Measurements from ENCODE around the gene SLC44A2. TPM values are rescaled to one million over a fixed set of nuclear protein-coding genes. Genes with fewer than 3 reads are reported as not detected.
A peak's percentile ranks its signal among the peaks of the same experiment; 100 is the strongest.

SLC44A2 gene
- total and polyA plus RNA-seq, 2 of the 13 experiments (the other 11 are each of a cell fraction or from before 2014, with no cell fraction given): 2.4 to 5.6 TPM

- TF ChIP-seq ZHX1 (CRISPR knock-in tag; IDR thresholded peaks at IDR 0.05; ENCODE audit: low read depth) (no peak), IKZF1 (IDR thresholded peaks at IDR 0.05) (no peak), BRCA1 (CRISPR knock-in tag; IDR thresholded peaks at IDR 0.05) (no peak), ZNF569 (CRISPR knock-in tag; IDR thresholded peaks at IDR 0.05; ENCODE audit: borderline replicate concordance) (no peak), ISX (CRISPR knock-in tag; conservative IDR thresholded peaks at IDR 0.05) (no peak), ZNF564 (CRISPR knock-in tag; IDR thresholded peaks at IDR 0.05) (no peak), TAF1 (CRISPR knock-in tag; IDR thresholded peaks at IDR 0.05) (peak; percentile 22; the same call in 1 of the 2 replicates), ZSCAN12 (CRISPR knock-in tag; IDR thresholded peaks at IDR 0.05) (peak; percentile 40; the same call in 1 of the 2 replicates), ZSCAN31 (CRISPR knock-in tag; IDR thresholded peaks at IDR 0.05; ENCODE audit: low read depth) (no peak), CHD4 (IDR thresholded peaks at IDR 0.05; ENCODE audit: borderline replicate concordance, low read length) (no peak), SIX4 (CRISPR knock-in tag; IDR thresholded peaks at IDR 0.05) (no peak), ARHGAP35 (CRISPR knock-in tag; IDR thresholded peaks at IDR 0.05; ENCODE audit: borderline replicate concordance) (no peak), ZNF790 (CRISPR knock-in tag; IDR thresholded peaks at IDR 0.05; ENCODE audit: borderline replicate concordance) (no peak), ERF (CRISPR knock-in tag; IDR thresholded peaks at IDR 0.05) (0 out of 2 replicates have a peak, but pooled peaks have one; percentile 16), ZNF432 (CRISPR knock-in tag; IDR thresholded peaks at IDR 0.05; ENCODE audit: borderline replicate concordance) (no peak), HNF1A (IDR thresholded peaks at IDR 0.05; ENCODE audit: low read depth) (no peak), HNF1A (CRISPR knock-in tag; IDR thresholded peaks at IDR 0.05; ENCODE audit: borderline replicate concordance) (0 out of 2 replicates have a peak, but pooled peaks have one; percentile 6), ASH2L (IDR thresholded peaks at IDR 0.05; ENCODE audit: insufficient read length, low read depth, low read length) (peak; percentile 35)
- TF ChIP-seq, protein P1, sequence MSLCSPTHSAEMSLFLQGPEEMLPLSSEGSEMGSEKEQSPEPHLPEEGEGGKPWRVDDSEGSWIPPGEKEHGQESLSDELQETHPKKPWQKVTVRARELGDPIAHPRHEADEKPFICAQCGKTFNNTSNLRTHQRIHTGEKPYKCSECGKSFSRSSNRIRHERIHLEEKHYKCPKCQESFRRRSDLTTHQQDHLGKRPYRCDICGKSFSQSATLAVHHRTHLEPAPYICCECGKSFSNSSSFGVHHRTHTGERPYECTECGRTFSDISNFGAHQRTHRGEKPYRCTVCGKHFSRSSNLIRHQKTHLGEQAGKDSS (CRISPR knock-in tag; IDR thresholded peaks at IDR 0.05; ENCODE audit: borderline replicate concordance, low read depth): no peak
- TF ChIP-seq, protein P2, sequence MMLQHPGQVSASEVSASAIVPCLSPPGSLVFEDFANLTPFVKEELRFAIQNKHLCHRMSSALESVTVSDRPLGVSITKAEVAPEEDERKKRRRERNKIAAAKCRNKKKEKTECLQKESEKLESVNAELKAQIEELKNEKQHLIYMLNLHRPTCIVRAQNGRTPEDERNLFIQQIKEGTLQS (CRISPR knock-in tag; IDR thresholded peaks at IDR 0.05): no peak
Observed at GRCh38 chr19:10602330-10603083, 22.8 kb upstream of the SLC44A2 start (continued).

Data from HepG2 (cell line).